PC-3 (cell line): ENCODE data around the gene LYZL1. TPM values are rescaled to one million over a fixed set of nuclear protein-coding genes. Genes with fewer than 3 reads are reported as not detected.
"Not testable (repeated sequence)": the region's sequence is repeated elsewhere in the genome, so short reads cannot be mapped to it uniquely, and the experiment has no call there.

Experiments
- ATAC-seq: fragments of 200-7000 bp; cut with Tn5 transposase; 2 replicates; pipeline ENCODE4 v1.9.1; 2020; ENCODE audit warnings: mild to moderate bottlenecking, moderate library complexity
- BruUV-seq: library from RNA; stranded (reverse); fragments of 400-500 nt; replicated peaks from 2 replicates; lab custom pipeline; 2021; lab: Mats Ljungman, UMichigan
- CTCF ChIA-PET: fragments of 300-600 bp; sonication (Branson Sonifier 250); formaldehyde crosslinking; loops from one replicate; lab custom pipeline; 2022; ENCODE audit warnings: antibody characterized with exemption; lab: Charles Lee
- POLR2A ChIA-PET: fragments of 300-600 bp; sonication (Branson Sonifier 250); formaldehyde crosslinking; loops from one replicate; lab custom pipeline; 2022; ENCODE audit warnings: antibody characterized with exemption; ENCODE audit not compliant: unreplicated experiment; lab: Charles Lee
- DNase-seq: peaks from one replicate; pipeline ENCODE4 v3.0.0-alpha.2; 2015
- H2AFZ ChIP-seq: fragments of 300-600 bp; sonication (generic); 2 replicates; pipeline ENCODE4 v1.6.0; 2016; ENCODE audit warnings: antibody characterized with exemption, low read length
- H3F3A ChIP-seq: fragments of 300-600 bp; sonication (generic); one replicate; pipeline ENCODE4 v1.6.0; 2017; ENCODE audit warnings: antibody characterized with exemption, low read length, control low read depth, mild to moderate bottlenecking; ENCODE audit not compliant: unreplicated experiment
- H3K27ac ChIP-seq: fragments of 300-600 bp; sonication (generic); 2 replicates; pipeline ENCODE4 v1.5.1; 2016; ENCODE audit warnings: mild to moderate bottlenecking, low read length
- H3K27me3 ChIP-seq: fragments of 300-600 bp; sonication (generic); 2 replicates; pipeline ENCODE4 v1.6.1; 2016; ENCODE audit warnings: low read length, mixed read lengths
- H3K36me3 ChIP-seq: fragments of 300-600 bp; sonication (generic); 2 replicates; pipeline ENCODE4 v1.6.1; 2016; ENCODE audit warnings: low read depth, mixed run types, low read length, mixed read lengths
- H3K4me1 ChIP-seq: fragments of 300-600 bp; sonication (generic); 2 replicates; pipeline ENCODE4 v1.5.1; 2016; ENCODE audit warnings: low read length; ENCODE audit not compliant: insufficient read depth
- H3K4me2 ChIP-seq: fragments of 300-600 bp; sonication (generic); 2 replicates; pipeline ENCODE4 v1.6.0; 2016; ENCODE audit warnings: low read length
- H3K4me3 ChIP-seq: fragments of 300-600 bp; sonication (generic); 2 replicates; pipeline ENCODE4 v1.5.1; 2016; ENCODE audit warnings: mild to moderate bottlenecking, low read length, mixed read lengths
- H3K79me2 ChIP-seq: fragments of 300-600 bp; sonication (generic); 2 replicates; pipeline ENCODE4 v1.6.1; 2017; ENCODE audit warnings: low read length, mixed read lengths
- H3K9ac ChIP-seq: fragments of 300-600 bp; sonication (generic); 2 replicates; pipeline ENCODE4 v1.6.0; 2016; ENCODE audit warnings: mild to moderate bottlenecking, low read length
- H3K9me2 ChIP-seq: fragments of 300-600 bp; sonication (generic); replicated peaks from 2 replicates; pipeline ENCODE4 v1.6.1; 2016; ENCODE audit warnings: mixed run types, low read length, mixed read lengths
- H3K9me3 ChIP-seq: fragments of 300-600 bp; sonication (generic); 2 replicates; pipeline ENCODE4 v1.6.1; 2016; ENCODE audit warnings: low read length, mixed read lengths
- H4K20me1 ChIP-seq: fragments of 300-600 bp; sonication (generic); 2 replicates; pipeline ENCODE4 v1.6.1; 2016; ENCODE audit warnings: low read length, mixed read lengths
- EZH2 ChIP-seq: fragments of 300-600 bp; sonication (generic); IDR thresholded peaks from one replicate; pipeline ENCODE4 v1.6.1; 2017; ENCODE audit warnings: antibody characterized with exemption, mild to moderate bottlenecking, low read length; ENCODE audit not compliant: unreplicated experiment
- EZH2phosphoT487 ChIP-seq: fragments of 300-600 bp; sonication (generic); IDR thresholded peaks from 2 replicates; pipeline ENCODE4 v1.6.1; 2018; ENCODE audit warnings: mild to moderate bottlenecking, antibody characterized with exemption, low read length, borderline replicate concordance
- intact Hi-C: fragments of 100-400 bp; cut with micrococcal nuclease; formaldehyde crosslinking; loops from 2 replicates; pipeline ENCODE4 v1.9.0; 2023
- total RNA-seq: library from RNA; depleted of rRNA; stranded (reverse); fragments of >200 nt; gene quantifications from 2 replicates; pipeline ENCODE4 v1.2.3, GENCODE V29; 2014
- TF ChIP-seq, protein P1 (sequence below): fragments of 300-600 bp; sonication (generic); conservative IDR thresholded peaks from 2 replicates; pipeline ENCODE4 v1.5.1; 2017; ENCODE audit warnings: antibody characterized with exemption, low read depth, mild to moderate bottlenecking, low read length

Gene LYZL1
- total RNA-seq, 1 experiment from 2014 or later = not detected

DNA sequence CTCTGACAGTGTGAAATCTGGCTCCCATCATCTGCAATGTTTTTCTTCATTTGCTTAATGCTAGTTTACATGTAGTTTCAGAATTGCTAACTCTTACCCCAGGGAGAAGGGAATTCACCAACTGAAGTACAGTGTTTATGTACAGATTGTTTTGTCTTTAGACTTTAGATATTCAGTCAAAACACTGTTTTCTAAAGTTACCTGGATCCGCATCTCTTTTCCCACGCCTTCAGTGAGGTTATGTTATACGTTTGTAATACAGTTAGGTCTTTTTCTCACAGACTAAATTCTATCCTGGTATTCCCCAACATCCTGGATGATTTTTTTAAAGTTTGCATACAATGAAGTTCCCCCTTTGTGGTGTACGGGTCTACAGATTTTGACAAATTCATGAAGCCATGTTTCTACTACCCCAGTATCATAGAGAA lies 3.2 kb upstream of the LYZL1 start:
- H3K9me3 ChIP-seq = no peaks in the 10 kb centered on the region
- ChIA-PET POLR2A (no interaction called here), CTCF (no interaction called here)
- intact Hi-C loops = no loop called here
- H3K27me3 ChIP-seq = peaks cover 12% of the 10 kb centered on the region; the same call in 1 of the 2 replicates
- no peak overlapping the region for H3K4me3 ChIP-seq
- no TSS peak for BruUV-seq
- H3K4me2 ChIP-seq = no peak overlapping the region
- no peak overlapping the region for H3K9ac ChIP-seq
- H3K9me2 ChIP-seq = no peaks in the 10 kb centered on the region
- no peak for TF ChIP-seq EZH2
- H4K20me1 ChIP-seq = no peaks in the 10 kb centered on the region
- H3K79me2 ChIP-seq = no peaks in the 10 kb centered on the region
- ATAC-seq = no peak
- no peak overlapping the region for H3K27ac ChIP-seq
- no peaks in the 10 kb centered on the region for H3F3A ChIP-seq
- DNase-seq = no peak
- H3K36me3 ChIP-seq = no peaks in the 10 kb centered on the region
- no peak overlapping the region for H2AFZ ChIP-seq
- H3K4me1 ChIP-seq = no peaks in the 10 kb centered on the region

GRCh38 chr10:29287635-29288034 lies 1.2 kb upstream of the LYZL1 start:
- no peaks in the 10 kb centered on the region for H3K36me3 ChIP-seq
- H3F3A ChIP-seq = no peaks in the 10 kb centered on the region
- H3K9ac ChIP-seq = no peak overlapping the region
- no peak overlapping the region for H2AFZ ChIP-seq
- H3K79me2 ChIP-seq = no peaks in the 10 kb centered on the region
- H3K4me2 ChIP-seq = no peak overlapping the region
- DNase-seq (no peak), ATAC-seq (no peak)
- peaks cover 12% of the 10 kb centered on the region; the same call in 1 of the 2 replicates for H3K27me3 ChIP-seq
- no peaks in the 10 kb centered on the region for H3K9me3 ChIP-seq
- POLR2A ChIA-PET = no interaction called here
- TF ChIP-seq, protein P1, sequence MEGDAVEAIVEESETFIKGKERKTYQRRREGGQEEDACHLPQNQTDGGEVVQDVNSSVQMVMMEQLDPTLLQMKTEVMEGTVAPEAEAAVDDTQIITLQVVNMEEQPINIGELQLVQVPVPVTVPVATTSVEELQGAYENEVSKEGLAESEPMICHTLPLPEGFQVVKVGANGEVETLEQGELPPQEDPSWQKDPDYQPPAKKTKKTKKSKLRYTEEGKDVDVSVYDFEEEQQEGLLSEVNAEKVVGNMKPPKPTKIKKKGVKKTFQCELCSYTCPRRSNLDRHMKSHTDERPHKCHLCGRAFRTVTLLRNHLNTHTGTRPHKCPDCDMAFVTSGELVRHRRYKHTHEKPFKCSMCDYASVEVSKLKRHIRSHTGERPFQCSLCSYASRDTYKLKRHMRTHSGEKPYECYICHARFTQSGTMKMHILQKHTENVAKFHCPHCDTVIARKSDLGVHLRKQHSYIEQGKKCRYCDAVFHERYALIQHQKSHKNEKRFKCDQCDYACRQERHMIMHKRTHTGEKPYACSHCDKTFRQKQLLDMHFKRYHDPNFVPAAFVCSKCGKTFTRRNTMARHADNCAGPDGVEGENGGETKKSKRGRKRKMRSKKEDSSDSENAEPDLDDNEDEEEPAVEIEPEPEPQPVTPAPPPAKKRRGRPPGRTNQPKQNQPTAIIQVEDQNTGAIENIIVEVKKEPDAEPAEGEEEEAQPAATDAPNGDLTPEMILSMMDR = no peak
- TF ChIP-seq EZH2phosphoT487 = no peak
- no peaks in the 10 kb centered on the region for H3K9me2 ChIP-seq
- no peak overlapping the region for H3K4me3 ChIP-seq
- intact Hi-C loops = no loop called here
- BruUV-seq = no TSS peak
- H3K4me1 ChIP-seq = no peaks in the 10 kb centered on the region
- CTCF ChIA-PET = no interaction called here
- no peak overlapping the region for H3K27ac ChIP-seq
- no peaks in the 10 kb centered on the region for H4K20me1 ChIP-seq

- H3K27me3 ChIP-seq, H3K9ac ChIP-seq, DNase-seq, POLR2A ChIA-PET, H3K4me3 ChIP-seq, intact Hi-C loops, H3F3A ChIP-seq, H4K20me1 ChIP-seq, H3K79me2 ChIP-seq, H3K4me2 ChIP-seq, BruUV-seq, H3K9me2 ChIP-seq, H3K4me1 ChIP-seq, CTCF ChIA-PET, H3K36me3 ChIP-seq, H3K9me3 ChIP-seq, H2AFZ ChIP-seq, ATAC-seq, H3K27ac ChIP-seq: not testable (repeated sequence)
These were observed 2.7 kb downstream of the LYZL1 start for GRCh38 chr10:29291561-29291960.

DNA sequence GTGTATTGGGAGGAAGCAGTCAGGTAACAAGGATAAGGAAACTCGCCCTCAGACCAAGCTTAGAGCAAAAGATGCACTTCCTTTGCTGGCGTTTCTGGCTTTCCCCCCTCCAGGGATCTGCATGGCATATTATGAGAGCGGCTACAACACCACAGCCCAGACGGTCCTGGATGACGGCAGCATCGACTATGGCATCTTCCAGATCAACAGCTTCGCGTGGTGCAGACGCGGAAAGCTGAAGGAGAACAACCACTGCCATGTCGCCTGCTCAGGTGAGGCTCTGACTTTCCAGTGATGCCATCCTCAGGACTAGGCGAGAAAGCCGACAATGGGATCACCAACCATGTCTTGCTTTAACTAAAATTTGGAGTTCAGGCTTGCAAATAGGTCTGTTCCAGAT lies 3.5 kb downstream of the LYZL1 start:
- H3K4me3 ChIP-seq, H3K27me3 ChIP-seq, DNase-seq, POLR2A ChIA-PET, H4K20me1 ChIP-seq, H3K9me3 ChIP-seq, ATAC-seq, CTCF ChIA-PET, BruUV-seq, H3K4me1 ChIP-seq, H3K79me2 ChIP-seq, H3K36me3 ChIP-seq, H3K9ac ChIP-seq, H3K4me2 ChIP-seq, H3K9me2 ChIP-seq, intact Hi-C loops, H2AFZ ChIP-seq, H3K27ac ChIP-seq, H3F3A ChIP-seq: not testable (repeated sequence)
